Loucy (cell line): Measurements from ENCODE around the gene AVP.
"Not testable (repeated sequence)": the region's sequence is repeated elsewhere in the genome, so short reads cannot be mapped to it uniquely, and the experiment has no call there.

Source experiments
- H2AFZ ChIP-seq: fragments of 200-600 bp; sonication (generic); 2 replicates; pipeline ENCODE4 v1.6.0; 2016; ENCODE audit warnings: antibody characterized with exemption, mild to moderate bottlenecking, low read length, moderate library complexity
- H3F3A ChIP-seq: fragments of 200-600 bp; 2 replicates; pipeline ENCODE4 v1.6.0; 2016; ENCODE audit warnings: antibody characterized with exemption, low read depth, mild to moderate bottlenecking
- H3K27me3 ChIP-seq: fragments of 200-600 bp; sonication (generic); 2 replicates; pipeline ENCODE4 v1.6.1; 2014; ENCODE audit warnings: low read length, mild to moderate bottlenecking; ENCODE audit not compliant: insufficient read depth, poor library complexity, severe bottlenecking
- H3K36me3 ChIP-seq: fragments of 200-600 bp; sonication (generic); 2 replicates; pipeline ENCODE4 v1.6.1; 2016; ENCODE audit warnings: low read length; ENCODE audit not compliant: insufficient read depth
- H3K4me1 ChIP-seq: fragments of 200-600 bp; sonication (generic); 2 replicates; pipeline ENCODE4 v1.5.1; 2014; ENCODE audit warnings: low read length, mild to moderate bottlenecking; ENCODE audit not compliant: insufficient read depth, poor library complexity, severe bottlenecking
- H3K4me2 ChIP-seq: fragments of 200-600 bp; sonication (generic); 2 replicates; pipeline ENCODE4 v1.6.0; 2014; ENCODE audit warnings: antibody characterized with exemption, low read length, low read depth, mild to moderate bottlenecking; ENCODE audit not compliant: poor library complexity, severe bottlenecking
- H3K4me3 ChIP-seq: fragments of 200-600 bp; sonication (generic); 2 replicates; pipeline ENCODE4 v1.5.1; 2014; ENCODE audit warnings: low read length, mild to moderate bottlenecking, mixed read lengths; ENCODE audit not compliant: poor library complexity, severe bottlenecking
- H3K79me2 ChIP-seq: fragments of 200-600 bp; sonication (generic); 2 replicates; pipeline ENCODE4 v1.6.1; 2014; ENCODE audit warnings: low read length; ENCODE audit not compliant: insufficient read depth
- H3K9ac ChIP-seq: fragments of 200-600 bp; sonication (generic); 2 replicates; pipeline ENCODE4 v1.6.0; 2014; ENCODE audit warnings: mild to moderate bottlenecking, low read depth, low read length, moderate library complexity; ENCODE audit not compliant: poor library complexity, severe bottlenecking
- H3K9me2 ChIP-seq: fragments of 200-600 bp; sonication (generic); replicated peaks from 2 replicates; pipeline ENCODE4 v1.6.1; 2016; ENCODE audit warnings: low read depth, low read length, mixed read lengths
- H3K9me3 ChIP-seq: fragments of 200-600 bp; sonication (generic); 2 replicates; pipeline ENCODE4 v1.6.1; 2014; ENCODE audit warnings: mild to moderate bottlenecking, antibody characterized with exemption, low read length, low read depth; ENCODE audit not compliant: insufficient read depth
- H4K20me1 ChIP-seq: fragments of 200-600 bp; sonication (generic); 2 replicates; pipeline ENCODE4 v1.6.0; 2014; ENCODE audit warnings: antibody characterized with exemption, low read length, mild to moderate bottlenecking; ENCODE audit not compliant: insufficient read depth, poor library complexity, severe bottlenecking
- EZH2phosphoT487 ChIP-seq: fragments of 200-600 bp; IDR thresholded peaks from 2 replicates; pipeline ENCODE4 v1.6.1; 2018; ENCODE audit warnings: antibody characterized with exemption, mild to moderate bottlenecking, moderate library complexity, borderline replicate concordance
- TF ChIP-seq, protein P1 (sequence below): fragments of 200-600 bp; sonication (generic); conservative IDR thresholded peaks from 2 replicates; pipeline ENCODE4 v1.5.1; 2014; ENCODE audit warnings: mild to moderate bottlenecking, antibody characterized with exemption, low read length

The AVP gene

DNA sequence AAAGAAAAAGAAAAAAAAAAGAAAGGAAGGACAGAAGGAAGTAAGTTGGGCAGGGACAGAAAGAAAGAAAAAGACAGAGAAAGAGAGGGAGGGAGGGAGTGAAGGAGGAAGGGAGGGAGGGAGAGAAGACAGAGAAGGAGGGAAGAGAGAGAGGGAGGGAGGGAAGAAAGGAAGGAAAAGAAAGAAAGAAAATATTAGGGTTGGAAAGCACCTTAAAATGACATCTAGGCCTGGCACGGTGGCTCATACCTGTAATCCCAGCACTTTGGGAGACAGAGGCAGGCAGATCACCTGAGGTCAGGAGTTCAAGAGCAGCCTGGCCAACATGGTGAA lies 42.0 kb upstream of the AVP start:
- no peaks in the 10 kb centered on the region for H3K27me3 ChIP-seq
- H3K36me3 ChIP-seq, result peaks cover 10% of the 10 kb centered on the region; the same call in 1 of the 2 replicates
- no peaks in the 10 kb centered on the region for H3K79me2 ChIP-seq
- H3K4me2 ChIP-seq, result no peak overlapping the region
- no peaks in the 10 kb centered on the region for H3K9me2 ChIP-seq
- no peak overlapping the region for H3K9ac ChIP-seq
- peaks cover 11% of the 10 kb centered on the region for H3K4me1 ChIP-seq
- no peaks in the 10 kb centered on the region for H4K20me1 ChIP-seq
- TF ChIP-seq, protein P1, sequence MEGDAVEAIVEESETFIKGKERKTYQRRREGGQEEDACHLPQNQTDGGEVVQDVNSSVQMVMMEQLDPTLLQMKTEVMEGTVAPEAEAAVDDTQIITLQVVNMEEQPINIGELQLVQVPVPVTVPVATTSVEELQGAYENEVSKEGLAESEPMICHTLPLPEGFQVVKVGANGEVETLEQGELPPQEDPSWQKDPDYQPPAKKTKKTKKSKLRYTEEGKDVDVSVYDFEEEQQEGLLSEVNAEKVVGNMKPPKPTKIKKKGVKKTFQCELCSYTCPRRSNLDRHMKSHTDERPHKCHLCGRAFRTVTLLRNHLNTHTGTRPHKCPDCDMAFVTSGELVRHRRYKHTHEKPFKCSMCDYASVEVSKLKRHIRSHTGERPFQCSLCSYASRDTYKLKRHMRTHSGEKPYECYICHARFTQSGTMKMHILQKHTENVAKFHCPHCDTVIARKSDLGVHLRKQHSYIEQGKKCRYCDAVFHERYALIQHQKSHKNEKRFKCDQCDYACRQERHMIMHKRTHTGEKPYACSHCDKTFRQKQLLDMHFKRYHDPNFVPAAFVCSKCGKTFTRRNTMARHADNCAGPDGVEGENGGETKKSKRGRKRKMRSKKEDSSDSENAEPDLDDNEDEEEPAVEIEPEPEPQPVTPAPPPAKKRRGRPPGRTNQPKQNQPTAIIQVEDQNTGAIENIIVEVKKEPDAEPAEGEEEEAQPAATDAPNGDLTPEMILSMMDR, result no peak
- TF ChIP-seq EZH2phosphoT487, result no peak
- no peak overlapping the region for H3K4me3 ChIP-seq
- H3F3A ChIP-seq, result no peaks in the 10 kb centered on the region
- H2AFZ ChIP-seq, result no peak overlapping the region
- H3K9me3 ChIP-seq, result no peaks in the 10 kb centered on the region

DNA sequence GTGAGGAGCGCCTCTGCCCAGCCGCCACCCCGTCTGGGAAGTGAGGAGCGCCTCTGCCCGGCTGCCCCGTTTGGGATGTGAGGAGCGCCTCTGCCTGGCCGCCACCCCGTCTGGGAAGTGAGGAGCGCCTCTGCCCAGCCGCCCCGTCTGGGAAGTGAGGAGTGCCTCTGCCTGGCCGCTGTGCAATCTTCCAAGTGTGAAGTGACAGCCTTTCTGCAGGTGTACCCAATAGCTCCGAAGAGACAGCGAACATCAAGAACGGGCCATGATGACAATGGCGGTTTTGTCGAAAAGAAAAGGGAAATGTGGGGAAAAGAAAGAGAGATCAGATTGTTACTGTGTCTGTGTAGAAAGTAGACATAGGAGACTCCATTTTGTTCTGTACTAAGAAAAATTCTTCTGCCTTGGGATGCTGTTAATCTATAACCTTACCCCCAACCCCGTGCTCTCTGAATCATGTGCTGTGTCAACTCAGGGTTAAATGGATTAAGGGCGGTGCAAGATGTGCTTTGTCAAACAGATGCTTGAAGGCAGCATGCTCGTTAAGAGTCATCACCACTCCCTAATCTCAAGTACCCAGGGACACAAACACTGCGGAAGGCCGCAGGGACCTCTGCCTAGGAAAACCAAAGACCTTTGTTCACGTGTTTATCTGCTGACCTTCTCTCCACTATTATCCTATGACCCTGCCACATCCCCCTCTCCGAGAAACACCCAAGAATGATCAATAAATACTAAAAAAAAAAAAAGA lies 41.4 kb upstream of the AVP start:
- not testable (repeated sequence) for H2AFZ ChIP-seq, H3K9me3 ChIP-seq, H3F3A ChIP-seq, H3K4me2 ChIP-seq, H3K9me2 ChIP-seq, H3K27me3 ChIP-seq, H3K4me3 ChIP-seq, H4K20me1 ChIP-seq, H3K9ac ChIP-seq, H3K79me2 ChIP-seq
- peaks cover 16% of the 10 kb centered on the region; the same call in 1 of the 2 replicates for H3K36me3 ChIP-seq
- peaks cover 12% of the 10 kb centered on the region for H3K4me1 ChIP-seq

DNA sequence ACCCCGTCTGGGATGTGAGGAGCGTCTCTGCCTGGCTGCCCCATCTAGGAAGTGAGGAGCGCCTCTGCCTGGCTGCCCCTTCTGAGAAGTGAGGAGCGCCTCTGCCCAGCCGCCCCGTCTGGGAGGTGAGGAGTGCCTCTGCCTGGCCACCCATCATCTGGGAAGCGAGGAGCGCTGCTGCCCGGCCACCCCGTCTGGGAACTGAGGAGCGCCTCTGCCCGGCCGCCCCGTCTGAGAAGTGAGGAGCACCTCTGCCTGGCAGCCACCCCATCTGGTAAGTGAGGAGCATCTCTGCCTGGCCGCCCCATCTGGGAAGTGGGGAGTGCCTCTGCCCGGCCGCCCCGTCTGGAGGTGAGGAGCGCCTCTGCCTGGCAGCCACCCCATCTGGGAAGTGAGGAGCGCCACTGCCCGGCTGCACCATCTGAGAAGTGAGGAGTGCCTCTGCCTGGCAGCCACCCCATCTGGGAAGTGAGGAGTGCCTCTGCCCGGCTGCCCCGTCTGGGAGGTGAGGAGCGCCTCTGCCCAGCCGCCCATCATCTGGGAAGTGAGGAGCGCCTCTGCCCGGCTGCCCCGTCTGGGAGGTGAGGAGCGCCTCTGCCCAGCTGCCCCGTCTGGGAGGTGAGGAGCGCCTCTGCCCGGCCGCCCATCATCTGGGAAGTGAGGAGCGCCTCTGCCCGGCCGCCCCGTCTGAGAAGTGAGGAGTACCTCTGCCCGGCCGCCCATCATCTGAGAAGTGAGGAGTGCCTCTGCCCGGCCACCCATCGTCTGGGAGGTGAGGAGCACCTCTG lies 40.4 kb upstream of the AVP start:
- H3K79me2 ChIP-seq, H3F3A ChIP-seq: not testable (repeated sequence)

DNA sequence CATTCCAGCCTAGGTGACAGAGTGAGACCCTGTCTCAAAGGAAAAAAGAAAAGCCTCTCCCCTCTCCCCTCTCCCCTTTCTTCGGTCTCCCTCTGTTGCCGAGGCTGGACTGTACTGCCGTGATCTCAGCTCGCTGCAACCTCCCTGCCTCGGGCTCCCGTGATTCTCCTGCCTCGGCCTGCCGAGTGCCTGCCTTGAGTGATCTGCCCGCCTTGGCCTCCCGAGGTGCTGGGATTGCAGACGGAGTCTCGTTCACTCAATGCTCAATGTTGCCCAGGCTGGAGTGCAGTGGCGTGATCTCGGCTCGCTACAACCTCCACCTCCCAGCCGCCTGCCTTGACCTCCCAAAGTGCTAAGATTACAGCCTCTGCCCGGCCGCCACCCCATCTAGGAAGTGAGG lies 39.6 kb upstream of the AVP start:
- peaks cover 12% of the 10 kb centered on the region for H3K4me1 ChIP-seq
- not testable (repeated sequence) for H3K9ac ChIP-seq, H4K20me1 ChIP-seq, H3K27me3 ChIP-seq, H3K4me3 ChIP-seq, H3K9me3 ChIP-seq, H3K79me2 ChIP-seq, H3F3A ChIP-seq, H3K4me2 ChIP-seq, H3K9me2 ChIP-seq, H2AFZ ChIP-seq
- peaks cover 21% of the 10 kb centered on the region; the same call in 1 of the 2 replicates for H3K36me3 ChIP-seq

More for the DNA sequence above, 40.4 kb upstream of the AVP start:
- not testable (repeated sequence) for H4K20me1 ChIP-seq, H3K4me3 ChIP-seq, H3K9ac ChIP-seq, H3K9me2 ChIP-seq, H3K9me3 ChIP-seq, H3K4me2 ChIP-seq, H2AFZ ChIP-seq, H3K27me3 ChIP-seq
- Histone ChIP-seq H3K4me1 (peaks cover 12% of the 10 kb centered on the region), H3K36me3 (peaks cover 18% of the 10 kb centered on the region; the same call in 1 of the 2 replicates)
